ENCODE results near the gene GAB3.

DNA sequence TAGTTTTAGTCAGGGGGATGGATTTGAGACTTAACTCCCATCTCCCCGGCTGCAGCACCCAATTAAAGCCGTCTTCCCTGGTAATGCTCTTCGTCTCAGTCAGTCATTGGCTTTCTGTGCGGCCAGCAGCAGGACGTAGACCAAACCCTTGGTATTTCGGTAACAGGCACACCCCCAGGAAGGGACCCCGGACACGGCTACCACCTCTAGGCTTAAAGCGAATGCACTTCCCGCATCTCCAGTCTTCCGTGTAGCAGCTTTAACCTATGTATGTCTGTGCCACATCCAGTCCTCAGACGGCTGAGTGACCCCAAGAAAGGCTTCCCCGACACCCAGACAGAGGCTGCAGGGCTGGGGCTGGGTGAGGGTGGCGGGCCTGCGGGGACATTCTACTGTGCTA lies 96.0 kb downstream of the GAB3 start:
- TF ChIP-seq CTCF (IDR thresholded peaks at IDR 0.05) (no peak), POLR2A (IDR thresholded peaks at IDR 0.05) (no peak)
